Tibial nerve (tissue), 4 donors: ENCODE data around the gene NOD2. TPM values are rescaled to one million over a fixed set of nuclear protein-coding genes. Genes with fewer than 3 reads are reported as not detected.

Experiments used
- DNase-seq, 2 donors: peaks; one replicate each; pipeline ENCODE4 v3.0.0-alpha.2; 2019; ENCODE audit warnings: low spot score in 2 of 2
- H3K27ac ChIP-seq, 4 donors: fragments of 200-600 bp; sonication (generic) in 3 of 4; one replicate each; pipeline ENCODE4 v1.5.1; 2017 to 2019; ENCODE audit warnings: mild to moderate bottlenecking in 1 of 4
- H3K27me3 ChIP-seq, 2 donors: fragments of 200-600 bp; sonication (generic) in 1 of 2; one replicate each; pipeline versions ENCODE4 v1.5.1 to v1.6.0; 2017 to 2019
- H3K36me3 ChIP-seq, 3 donors: fragments of 200-600 bp; sonication (generic); one replicate each; pipeline ENCODE4 v1.5.1; 2018 to 2019
- H3K4me1 ChIP-seq, 4 donors: fragments of 200-600 bp; sonication (generic) in 3 of 4; one replicate each; pipeline ENCODE4 v1.5.1; 2017 to 2019
- H3K4me3 ChIP-seq, 4 donors: fragments of 200-600 bp; sonication (generic) in 3 of 4; one replicate each; pipeline ENCODE4 v1.5.1; 2017 to 2019; ENCODE audit warnings: mild to moderate bottlenecking in 1 of 4, moderate library complexity in 1 of 4
- H3K9me3 ChIP-seq, 4 donors: fragments of 200-600 bp; sonication (generic) in 3 of 4; one replicate each; pipeline ENCODE4 v1.5.1; 2017 to 2019
- CTCF ChIP-seq, 5 experiments: fragments of 200-600 bp in 3 of 5; fragments of 450-650 bp in 2 of 5; sonication (generic) in 3 of 5; IDR thresholded peaks; one replicate each; pipeline ENCODE4 v1.5.1; 2016 to 2019; ENCODE audit warnings: antibody characterized with exemption in 5 of 5, mild to moderate bottlenecking in 3 of 5, moderate library complexity in 2 of 5
- EP300 ChIP-seq, 2 donors: sonication (generic); formaldehyde crosslinking; IDR thresholded peaks; one replicate each; pipeline ENCODE4 v1.6.1; 2017; ENCODE audit warnings: antibody characterized with exemption in 2 of 2, mild to moderate bottlenecking in 1 of 2
- POLR2A ChIP-seq, 2 donors: fragments of 450-650 bp; IDR thresholded peaks; one replicate each; pipeline ENCODE4 v1.6.1; 2017; ENCODE audit warnings: antibody characterized with exemption in 2 of 2, mild to moderate bottlenecking in 2 of 2, moderate library complexity in 2 of 2
- WGBS, 2 donors: methylation state at CpG; one replicate each; pipeline ENCODE4 v1.1.5; 2018; 5-methylcytosine and 5-hydroxymethylcytosine counted together
- total RNA-seq, 4 donors: library from RNA; depleted of rRNA; stranded (reverse); fragments of >200 nt; gene quantifications; one replicate each; pipeline ENCODE4 v1.1.0, GENCODE V29; 2016

The NOD2 gene
- total RNA-seq, 4 donors from 2014 or later = 1.3 to 10.2 (median 2.7) TPM

- Histone ChIP-seq H3K4me1 (peaks cover 0 to 18% (median 2%) of the 10 kb centered on the region in 4 donors), H3K9me3 (no peaks in the 10 kb centered on the region), H3K27ac (no peak overlapping the region), H3K27me3 (no peaks in the 10 kb centered on the region), H3K36me3 (no peaks in the 10 kb centered on the region), H3K4me3 (no peak overlapping the region)
- DNase-seq = no peak
- WGBS, 2 donors = 89 to 95% methylated on average over 8 of the region's 8 CpGs
- no peak for TF ChIP-seq EP300 (IDR thresholded peaks at IDR 0.05)
Observed at GRCh38 chr16:50685462-50686063, 7.8 kb upstream of the NOD2 start.

GRCh38 chr16:50688083-50688482, 5.3 kb upstream of the NOD2 start:
- no peaks in the 10 kb centered on the region for H3K36me3 ChIP-seq
- H3K27ac ChIP-seq = no peak overlapping the region
- TF ChIP-seq CTCF (IDR thresholded peaks at IDR 0.05) (no peak), POLR2A (IDR thresholded peaks at IDR 0.05) (no peak), EP300 (IDR thresholded peaks at IDR 0.05) (no peak)
- peaks cover 0 to 18% (median 2%) of the 10 kb centered on the region in 4 donors for H3K4me1 ChIP-seq
- H3K4me3 ChIP-seq = no peak overlapping the region
- 38% methylated on average over 9 to 12 of the region's 12 CpGs for WGBS, 2 donors
- no peaks in the 10 kb centered on the region for H3K27me3 ChIP-seq
- no peak for DNase-seq
- no peaks in the 10 kb centered on the region for H3K9me3 ChIP-seq

- Histone ChIP-seq H3K4me3 (no peak overlapping the region), H3K9me3 (no peaks in the 10 kb centered on the region), H3K27ac (no peak overlapping the region), H3K27me3 (no peaks in the 10 kb centered on the region), H3K4me1 (peaks cover 0 to 13% (median 4%) of the 10 kb centered on the region in 4 donors), H3K36me3 (no peaks in the 10 kb centered on the region)
- TF ChIP-seq POLR2A (IDR thresholded peaks at IDR 0.05) (no peak), EP300 (IDR thresholded peaks at IDR 0.05) (no peak), CTCF (IDR thresholded peaks at IDR 0.05) (no peak)
- 49 to 52% methylated on average over 3 of the region's 3 CpGs for WGBS, 2 donors
- DNase-seq = no peak
Observed at GRCh38 chr16:50688867-50689266, 4.5 kb upstream of the NOD2 start.

- H3K36me3 ChIP-seq = no peaks in the 10 kb centered on the region
- 91 to 92% methylated on average over 2 of the region's 2 CpGs for WGBS, 2 donors
- H3K4me3 ChIP-seq = no peak overlapping the region
- no peak for DNase-seq
- H3K4me1 ChIP-seq = peaks cover 0 to 6% (median 3%) of the 10 kb centered on the region in 4 donors
- no peaks in the 10 kb centered on the region for H3K27me3 ChIP-seq
- TF ChIP-seq EP300 (IDR thresholded peaks at IDR 0.05) (no peak), CTCF (IDR thresholded peaks at IDR 0.05) (no peak), POLR2A (IDR thresholded peaks at IDR 0.05) (no peak)
- no peaks in the 10 kb centered on the region for H3K9me3 ChIP-seq
- H3K27ac ChIP-seq = no peak overlapping the region
Observed at GRCh38 chr16:50690177-50690576, 3.2 kb upstream of the NOD2 start.

GRCh38 chr16:50692644-50692998, 785 bp upstream of the NOD2 start:
- Histone ChIP-seq H3K27me3 (no peaks in the 10 kb centered on the region), H3K27ac (no peak overlapping the region), H3K4me3 (no peak overlapping the region), H3K36me3 (no peaks in the 10 kb centered on the region), H3K4me1 (peaks cover 0 to 25% (median 16%) of the 10 kb centered on the region in 4 donors), H3K9me3 (no peaks in the 10 kb centered on the region)
- TF ChIP-seq CTCF (IDR thresholded peaks at IDR 0.05) = no peak
- no peak for TF ChIP-seq POLR2A (IDR thresholded peaks at IDR 0.05)
- no peak for TF ChIP-seq EP300 (IDR thresholded peaks at IDR 0.05)
- WGBS, 2 donors = 79% methylated on average over 4 of the region's 4 CpGs
- no peak for DNase-seq
